HG03565 (cell line): ENCODE data around the gene GRB10.

Experiments
- ATAC-seq: cut with Tn5 transposase; IDR thresholded peaks from one replicate; pipeline ENCODE4 v1.9.1; 2021; ENCODE audit warnings: mild to moderate bottlenecking, moderate library complexity; ENCODE audit not compliant: unreplicated experiment

GRB10 gene

DNA sequence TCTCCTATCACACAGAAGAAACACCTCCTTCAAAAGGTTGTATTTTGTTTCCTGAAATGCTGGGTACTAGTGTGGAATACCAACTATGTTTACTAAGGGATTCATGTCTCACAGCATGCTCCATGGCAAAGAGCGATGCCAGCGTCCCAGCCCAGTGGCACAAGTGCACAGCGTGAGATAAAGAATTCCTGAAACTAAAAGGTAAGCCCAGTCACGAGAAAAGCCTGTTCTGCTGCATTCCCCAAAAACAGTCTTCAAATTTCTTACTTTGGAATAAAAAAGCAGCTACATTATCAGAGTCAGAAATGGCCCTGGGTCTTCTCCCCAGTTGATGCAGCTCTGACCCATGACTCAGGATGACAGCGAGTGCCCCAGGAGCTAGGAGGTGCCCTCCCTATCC is 164.4 kb downstream of the GRB10 start:
- no peak for ATAC-seq

DNA sequence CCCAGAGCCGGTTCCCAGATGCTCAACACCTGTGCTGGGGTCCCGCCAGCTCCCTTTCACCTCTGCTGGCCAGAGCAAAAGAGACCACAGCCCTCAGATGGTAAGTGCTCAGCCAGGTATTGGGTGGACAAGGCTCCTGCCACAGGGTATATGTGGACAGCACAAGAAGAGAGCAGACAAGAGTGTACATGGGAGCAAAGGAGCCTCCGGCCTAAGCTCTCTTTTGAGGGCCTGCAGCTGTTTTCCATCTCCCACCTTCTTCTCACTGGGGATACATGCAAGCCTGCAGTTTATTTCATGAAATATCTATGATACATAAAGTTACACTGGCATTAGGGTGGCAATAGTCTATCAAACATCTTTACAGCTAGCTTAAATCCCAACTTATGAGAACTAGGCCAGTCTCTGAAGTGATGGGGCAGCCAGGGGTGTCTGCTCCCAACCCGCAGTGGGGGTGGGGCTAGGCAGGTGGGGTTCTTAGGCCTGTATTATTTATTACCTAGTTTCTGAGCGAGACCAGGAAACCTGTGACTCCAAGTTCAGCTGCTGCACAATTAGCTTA is 167.1 kb downstream of the GRB10 start:
- no peak for ATAC-seq

GRCh38 chr7:50614721-50615518 is 167.8 kb downstream of the GRB10 start:
- no peak for ATAC-seq

DNA sequence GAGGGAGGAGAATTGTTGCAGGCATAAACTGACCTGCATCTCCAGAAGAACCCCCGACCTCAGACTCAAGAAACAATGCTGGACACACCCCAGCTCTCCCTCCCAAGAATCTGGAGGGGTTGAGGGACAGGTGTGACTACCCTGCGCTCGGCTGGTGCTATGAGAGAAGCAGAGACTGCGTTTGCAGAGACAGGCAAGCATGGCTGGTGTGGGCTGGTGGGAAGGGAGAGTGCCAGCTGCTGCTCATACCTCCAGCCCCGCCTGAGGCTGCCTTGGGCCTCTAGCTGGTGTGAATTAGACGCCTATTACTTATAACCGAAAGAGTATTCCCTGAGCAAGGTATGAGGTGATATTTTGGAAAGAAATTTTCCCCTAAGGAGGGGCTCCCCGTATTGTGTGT is 169.2 kb downstream of the GRB10 start:
- no peak for ATAC-seq

DNA sequence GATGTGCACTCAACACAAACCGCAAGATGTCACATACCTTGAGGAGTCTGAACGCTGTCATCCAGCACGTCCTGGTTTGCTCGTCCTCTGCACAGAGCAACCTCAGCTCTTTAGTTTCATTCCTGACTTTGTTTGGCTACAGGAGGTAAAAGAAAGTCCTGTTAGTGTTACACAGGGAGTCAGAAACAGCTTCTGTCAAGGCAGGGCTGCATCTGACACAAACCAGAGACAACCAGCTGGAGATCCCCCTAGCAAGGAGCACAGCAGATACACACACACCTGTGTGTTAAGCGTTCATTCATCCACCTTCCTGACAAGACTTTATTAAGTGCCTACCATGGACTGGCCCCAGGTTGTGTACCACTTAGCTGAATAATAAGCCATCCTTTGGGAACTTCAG is 170.0 kb downstream of the GRB10 start:
- no peak for ATAC-seq

DNA sequence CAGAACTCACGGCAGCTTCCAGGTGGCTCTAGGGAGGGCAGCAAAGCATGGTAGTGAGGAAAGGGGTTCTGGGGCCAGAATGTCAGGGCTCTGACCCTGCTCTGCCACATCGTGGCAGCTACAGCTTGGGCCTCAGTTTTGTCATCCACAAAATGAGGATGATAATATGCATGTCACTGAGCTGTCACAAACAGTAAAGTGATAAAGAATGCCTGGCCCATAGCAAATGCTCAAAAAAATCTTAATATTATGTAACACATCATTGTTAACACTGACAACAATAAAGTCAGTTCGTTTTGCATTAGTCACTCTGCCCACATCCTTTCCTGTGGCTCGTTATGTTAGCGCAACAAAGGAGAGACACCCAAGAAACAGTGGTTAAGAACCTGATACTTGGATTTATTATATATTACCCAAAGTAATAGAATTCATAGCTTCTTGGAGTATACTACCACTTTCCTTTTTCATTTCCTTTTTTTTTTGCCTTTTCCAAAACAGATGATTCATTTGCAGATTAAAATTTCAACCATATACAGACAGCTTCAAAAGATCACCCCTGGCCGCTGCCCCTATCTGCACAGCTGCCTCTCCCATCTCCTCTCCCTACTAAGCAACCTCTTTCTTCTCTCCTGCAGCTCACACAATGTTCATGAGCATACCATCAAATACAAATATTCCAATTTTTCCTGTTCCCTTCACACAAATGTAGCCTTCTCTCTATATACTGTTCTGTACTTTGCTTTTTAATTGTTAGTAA is 172.0 kb downstream of the GRB10 start:
- ATAC-seq, result no peak

DNA sequence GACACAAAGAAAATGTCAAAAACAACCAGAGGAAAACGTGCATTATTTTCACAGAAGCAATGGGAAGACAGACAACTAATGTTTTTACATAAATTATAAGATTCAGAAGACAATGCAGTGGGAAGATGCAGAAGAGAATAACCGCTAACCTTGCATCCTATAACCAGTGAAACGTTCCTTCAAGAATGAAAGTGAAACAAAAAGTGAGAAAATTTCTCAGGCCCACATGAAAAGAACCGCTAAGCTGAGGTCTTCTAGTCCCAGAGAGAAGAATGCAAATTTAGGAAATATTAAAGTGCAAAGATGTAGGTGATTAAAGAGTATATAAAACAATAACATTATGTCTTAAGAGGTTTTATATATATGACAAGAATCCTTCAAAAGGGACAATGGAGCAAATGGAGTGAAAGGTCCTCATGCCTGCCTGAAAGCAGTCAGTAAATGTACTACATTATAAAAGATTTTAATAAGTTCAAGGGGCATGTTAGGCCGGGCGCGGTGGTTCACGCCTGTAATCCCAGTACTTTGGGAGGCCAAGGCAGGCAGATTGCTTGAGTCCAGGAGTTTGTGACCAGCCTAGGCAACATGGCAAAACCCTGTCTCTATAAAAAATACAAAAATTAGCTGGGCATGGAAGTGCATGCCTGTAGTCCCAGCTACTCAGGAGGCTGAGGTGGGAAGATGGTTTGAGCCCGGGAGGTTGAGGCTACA is 174.3 kb downstream of the GRB10 start:
- peak; percentile 49 for ATAC-seq

GRCh38 chr7:50607524-50608125 is 175.1 kb downstream of the GRB10 start:
- no peak for ATAC-seq

- ATAC-seq, result no peak
These were observed 177.6 kb downstream of the GRB10 start for GRCh38 chr7:50605059-50605458.

- no peak for ATAC-seq
These were observed 179.4 kb downstream of the GRB10 start for GRCh38 chr7:50603287-50603686.

DNA sequence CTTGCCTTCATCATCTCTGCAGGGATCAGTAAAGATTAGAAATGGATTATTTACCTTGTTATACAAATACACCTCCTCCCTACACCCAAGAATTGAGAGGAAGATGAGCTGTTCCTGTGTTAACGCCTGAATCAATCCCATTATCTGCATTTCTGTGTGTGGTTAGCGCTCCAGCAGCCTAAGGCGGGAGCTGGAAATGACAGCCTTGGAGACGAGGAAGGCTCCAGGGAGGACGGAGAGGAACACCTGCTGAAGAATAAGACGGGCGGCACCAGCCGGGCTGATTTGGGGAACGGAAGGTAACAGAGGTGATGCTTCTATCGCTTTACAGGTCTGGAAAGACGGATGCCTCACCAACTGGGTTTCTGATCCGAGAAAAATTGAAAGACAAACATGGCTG is 183.3 kb downstream of the GRB10 start:
- ATAC-seq, result no peak

GRCh38 chr7:50598460-50599343 is 184.0 kb downstream of the GRB10 start:
- ATAC-seq, result no peak

DNA sequence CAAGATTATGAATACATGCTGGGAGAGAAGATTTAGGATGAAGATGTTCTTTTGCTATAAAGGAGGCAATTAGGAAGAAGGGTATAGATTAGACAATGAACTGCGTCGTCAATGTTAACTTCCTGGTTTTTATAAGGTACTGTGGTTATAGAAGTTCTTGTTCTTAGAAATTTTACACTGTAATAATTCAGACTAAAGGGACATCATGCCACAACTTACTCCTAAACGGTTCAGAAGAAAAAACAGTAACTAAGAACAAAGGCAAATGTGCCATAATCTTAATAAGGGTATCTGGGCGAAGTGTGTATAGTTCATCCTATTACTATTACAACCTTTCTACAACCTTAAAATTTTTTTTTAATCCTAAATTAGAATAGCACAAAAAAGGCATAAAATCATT is 186.2 kb downstream of the GRB10 start:
- no peak for ATAC-seq

GRCh38 chr7:50595491-50596102 is 187.1 kb downstream of the GRB10 start:
- peak; percentile 39 for ATAC-seq

DNA sequence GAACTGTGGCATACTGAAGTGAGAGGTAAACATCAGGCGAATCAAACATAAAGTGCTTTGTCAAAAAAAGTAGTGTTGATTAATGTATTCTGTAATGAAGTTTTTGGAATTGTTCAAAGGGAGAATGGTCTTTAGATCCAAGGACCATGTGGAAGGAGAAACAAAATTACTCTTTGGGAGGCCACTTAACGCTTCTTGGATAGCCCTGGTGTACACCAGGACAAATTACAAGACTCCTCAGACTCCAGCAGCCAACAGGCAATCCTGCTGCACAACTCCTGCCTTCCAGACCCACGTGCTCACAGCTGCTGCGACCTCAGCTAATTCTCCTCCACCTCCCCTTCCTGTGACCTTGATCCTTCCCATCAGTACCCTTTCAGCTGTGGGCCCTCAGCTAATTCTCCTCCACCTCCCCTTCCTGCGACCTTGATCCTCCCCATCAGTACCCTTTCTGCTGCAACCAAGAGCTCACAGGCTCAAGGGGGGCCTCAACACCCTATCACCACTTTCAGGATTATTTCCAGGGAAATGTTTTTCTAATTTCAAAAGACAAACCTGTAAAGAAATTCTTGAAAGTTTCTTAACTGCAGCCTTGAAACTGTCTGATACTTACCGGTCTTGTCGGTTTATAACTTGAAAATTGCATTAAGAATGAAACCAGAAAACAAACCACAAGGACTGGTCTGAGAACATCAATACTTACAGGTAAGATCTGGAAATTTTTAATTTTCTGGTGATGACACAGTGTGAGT is 187.8 kb downstream of the GRB10 start:
- ATAC-seq, result peak; percentile 84

DNA sequence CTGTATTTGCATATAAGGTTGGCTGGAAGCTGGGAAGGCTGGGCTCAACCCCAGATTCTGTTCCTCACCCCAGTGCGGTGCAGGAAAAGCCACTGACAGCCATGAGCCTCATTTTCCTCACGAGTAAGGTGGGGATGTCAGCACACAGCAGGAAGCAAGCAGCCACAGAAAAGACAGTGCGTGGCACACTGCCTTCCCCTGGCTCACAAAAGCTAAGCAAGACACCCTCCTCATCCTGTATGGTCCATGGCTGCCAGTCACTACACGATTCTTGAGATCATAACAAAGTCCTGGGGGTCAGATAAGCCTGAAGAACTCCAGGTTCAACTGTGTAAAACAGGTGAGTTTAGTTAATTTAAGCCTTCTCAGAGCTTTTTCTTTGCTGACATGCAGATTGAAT is 188.6 kb downstream of the GRB10 start:
- no peak for ATAC-seq

- ATAC-seq, result no peak
These were observed 189.8 kb downstream of the GRB10 start for GRCh38 chr7:50592940-50593339.

- no peak for ATAC-seq
These were observed 190.9 kb downstream of the GRB10 start for GRCh38 chr7:50591480-50592438.
